Endothelial cell (in vitro differentiated cells): ENCODE results near the gene OXCT1. TPM values are rescaled to one million over a fixed set of nuclear protein-coding genes. Genes with fewer than 3 reads are reported as not detected.

Source experiments
- DNase-seq: peaks from one replicate; pipeline ENCODE4 v3.0.0; 2021; ENCODE audit warnings: low spot score
- H3K27ac Mint-ChIP-seq: one replicate; pipeline ENCODE4 v1.8.0; 2021; ENCODE audit warnings: mixed read lengths, inconsistent platforms; ENCODE audit not compliant: unreplicated experiment
- H3K27me3 Mint-ChIP-seq: one replicate; pipeline ENCODE4 v1.8.0; 2021; ENCODE audit warnings: mild to moderate bottlenecking, moderate library complexity, mixed read lengths, inconsistent platforms; ENCODE audit not compliant: unreplicated experiment
- H3K36me3 Mint-ChIP-seq: one replicate; pipeline ENCODE4 v1.8.0; 2021; ENCODE audit warnings: mild to moderate bottlenecking, low read depth, mixed read lengths, inconsistent platforms; ENCODE audit not compliant: unreplicated experiment
- H3K4me1 Mint-ChIP-seq: one replicate; pipeline ENCODE4 v1.8.0; 2021; ENCODE audit warnings: mild to moderate bottlenecking, mixed read lengths, inconsistent platforms; ENCODE audit not compliant: unreplicated experiment
- H3K4me3 Mint-ChIP-seq: one replicate; pipeline ENCODE4 v1.8.0; 2021; ENCODE audit warnings: mild to moderate bottlenecking, mixed read lengths, inconsistent platforms; ENCODE audit not compliant: unreplicated experiment
- H3K9me3 Mint-ChIP-seq: one replicate; pipeline ENCODE4 v1.8.0; 2021; ENCODE audit warnings: mixed read lengths, inconsistent platforms; ENCODE audit not compliant: unreplicated experiment
- CTCF ChIP-seq: fragments of 200-600 bp; sonication (generic); IDR thresholded peaks from one replicate; pipeline ENCODE4 v1.5.0; 2021; ENCODE audit warnings: antibody characterized with exemption; ENCODE audit not compliant: unreplicated experiment
- total RNA-seq: library from RNA; stranded (reverse); fragmentation: NEBNext Ultra II Directional; extraction: Animal tissue kit (Norgen Biotek cat#: 25700); gene quantifications from one replicate; pipeline ENCODE4 v1.2.1, GENCODE V29; 2021; ENCODE audit not compliant: unreplicated experiment

Gene OXCT1
- total RNA-seq, 1 donor from 2014 or later: 6.5 TPM

- Mint-ChIP-seq H3K27ac (no peak overlapping the region), H3K4me1 (peaks cover 16% of the 10 kb centered on the region), H3K4me3 (no peak overlapping the region), H3K36me3 (no peaks in the 10 kb centered on the region), H3K9me3 (no peaks in the 10 kb centered on the region), H3K27me3 (no peaks in the 10 kb centered on the region)
- DNase-seq: no peak
- TF ChIP-seq CTCF: no peak
Observed at GRCh38 chr5:41812156-41812555, 58.1 kb downstream of the OXCT1 start.

- Mint-ChIP-seq H3K4me1 (peaks cover 16% of the 10 kb centered on the region), H3K27ac (no peak overlapping the region), H3K4me3 (no peak overlapping the region), H3K9me3 (no peaks in the 10 kb centered on the region), H3K27me3 (no peaks in the 10 kb centered on the region), H3K36me3 (no peaks in the 10 kb centered on the region)
- TF ChIP-seq CTCF: no peak
- DNase-seq: no peak
Observed at GRCh38 chr5:41809128-41809527, 61.1 kb downstream of the OXCT1 start.

GRCh38 chr5:41808294-41808693 is 61.9 kb downstream of the OXCT1 start:
- TF ChIP-seq CTCF: no peak
- Mint-ChIP-seq H3K4me1 (peaks cover 16% of the 10 kb centered on the region), H3K27ac (no peak overlapping the region), H3K36me3 (no peaks in the 10 kb centered on the region), H3K4me3 (no peak overlapping the region), H3K9me3 (no peaks in the 10 kb centered on the region), H3K27me3 (no peaks in the 10 kb centered on the region)
- no peak for DNase-seq

GRCh38 chr5:41797662-41798061 is 72.6 kb downstream of the OXCT1 start:
- H3K4me3 Mint-ChIP-seq: no peak overlapping the region
- H3K27me3 Mint-ChIP-seq: no peaks in the 10 kb centered on the region
- DNase-seq: no peak
- no peak overlapping the region for H3K27ac Mint-ChIP-seq
- no peaks in the 10 kb centered on the region for H3K9me3 Mint-ChIP-seq
- no peak for TF ChIP-seq CTCF
- H3K36me3 Mint-ChIP-seq: no peaks in the 10 kb centered on the region
- peaks cover 18% of the 10 kb centered on the region for H3K4me1 Mint-ChIP-seq

- peaks cover 18% of the 10 kb centered on the region for H3K4me1 Mint-ChIP-seq
- no peak for DNase-seq
- H3K4me3 Mint-ChIP-seq: no peak overlapping the region
- no peaks in the 10 kb centered on the region for H3K27me3 Mint-ChIP-seq
- H3K9me3 Mint-ChIP-seq: no peaks in the 10 kb centered on the region
- H3K27ac Mint-ChIP-seq: no peak overlapping the region
- TF ChIP-seq CTCF: no peak
- no peaks in the 10 kb centered on the region for H3K36me3 Mint-ChIP-seq
Observed at GRCh38 chr5:41796061-41796460, 74.2 kb downstream of the OXCT1 start.
